Liver (tissue), 9 donors: ENCODE measurements around the gene SMPD2. TPM values are rescaled to one million over a fixed set of nuclear protein-coding genes. Genes with fewer than 3 reads are reported as not detected.

Experiments used
- DNase-seq: peaks from one replicate; pipeline ENCODE4 v3.0.0-alpha.2; 2017; ENCODE audit warnings: low spot score
- H3K27ac ChIP-seq, 2 donors: one replicate each; pipeline ENCODE4 v1.7.0; 2013; ENCODE audit warnings: inconsistent platforms in 2 of 2, low read length in 2 of 2, control low read depth in 1 of 2, low read depth in 1 of 2, mild to moderate bottlenecking in 1 of 2
- H3K27me3 ChIP-seq, 4 donors: one replicate each; pipeline versions ENCODE4 v1.6.1 to v1.7.0; 2013; ENCODE audit warnings: low read length in 3 of 4, inconsistent platforms in 1 of 4, mild to moderate bottlenecking in 1 of 4, moderate library complexity in 1 of 4; ENCODE audit not compliant: control insufficient read depth in 4 of 4, insufficient read depth in 4 of 4
- H3K36me3 ChIP-seq, 4 donors: one replicate each; pipeline versions ENCODE4 v1.6.1 to v1.7.0; 2013; ENCODE audit warnings: low read length in 3 of 4, mild to moderate bottlenecking in 3 of 4, low read depth in 1 of 4, moderate library complexity in 1 of 4; ENCODE audit not compliant: control insufficient read depth in 4 of 4, insufficient read depth in 3 of 4
- H3K4me1 ChIP-seq, 4 donors: one replicate each; pipeline versions ENCODE4 v1.6.1 to v1.7.0; 2013; ENCODE audit warnings: low read length in 3 of 4, mild to moderate bottlenecking in 3 of 4, moderate library complexity in 1 of 4; ENCODE audit not compliant: control insufficient read depth in 4 of 4, insufficient read depth in 4 of 4
- H3K4me3 ChIP-seq, 3 donors: one replicate each; pipeline versions ENCODE4 v1.6.1 to v1.7.0; 2013; ENCODE audit warnings: low read length in 3 of 3, control low read depth in 1 of 3, low read depth in 1 of 3, mild to moderate bottlenecking in 1 of 3
- H3K9ac ChIP-seq, 2 donors: one replicate each; pipeline ENCODE4 v1.7.0; 2013; ENCODE audit warnings: low read length in 2 of 2, mild to moderate bottlenecking in 2 of 2, moderate library complexity in 2 of 2, control low read depth in 1 of 2, low read depth in 1 of 2
- H3K9me3 ChIP-seq, 4 donors: one replicate each; pipeline versions ENCODE4 v1.6.1 to v1.7.0; 2013; ENCODE audit warnings: low read length in 3 of 4; ENCODE audit not compliant: control insufficient read depth in 4 of 4
- EGR1 ChIP-seq, 2 donors: IDR thresholded peaks; 2 replicates each; pipeline ENCODE4 v1.6.1; 2016 to 2018; ENCODE audit warnings: antibody characterized with exemption in 2 of 2, low read depth in 2 of 2
- FOXA1 ChIP-seq: IDR thresholded peaks from 2 replicates; pipeline ENCODE4 v1.6.1; 2016; ENCODE audit warnings: antibody characterized with exemption
- FOXA2 ChIP-seq: IDR thresholded peaks from 2 replicates; pipeline ENCODE4 v1.6.1; 2016; ENCODE audit warnings: antibody characterized with exemption
- HNF4A ChIP-seq, 2 donors: conservative IDR thresholded peaks; 2 replicates each; pipeline ENCODE4 v1.6.1; 2016; ENCODE audit warnings: antibody characterized with exemption in 2 of 2, mild to moderate bottlenecking in 2 of 2
- HNF4G ChIP-seq: IDR thresholded peaks from 2 replicates; pipeline ENCODE4 v1.6.1; 2016; ENCODE audit warnings: antibody characterized with exemption
- NR2F2 ChIP-seq: IDR thresholded peaks from 2 replicates; pipeline ENCODE4 v1.6.1; 2016; ENCODE audit warnings: antibody characterized with exemption
- RAD21 ChIP-seq, 2 donors: IDR thresholded peaks; 2 replicates each; pipeline ENCODE4 v1.6.1; 2016; ENCODE audit warnings: antibody characterized with exemption in 2 of 2, mild to moderate bottlenecking in 2 of 2
- RXRA ChIP-seq, 2 donors: IDR thresholded peaks; 2 replicates each; pipeline ENCODE4 v1.6.1; 2017 to 2018; ENCODE audit warnings: antibody characterized with exemption in 2 of 2, mild to moderate bottlenecking in 1 of 2
- SP1 ChIP-seq: IDR thresholded peaks from 2 replicates; pipeline ENCODE4 v1.6.1; 2018; ENCODE audit warnings: antibody characterized with exemption, mild to moderate bottlenecking
- TAF1 ChIP-seq: conservative IDR thresholded peaks from 2 replicates; pipeline ENCODE4 v1.6.1; 2016; ENCODE audit warnings: antibody characterized with exemption, mild to moderate bottlenecking
- YY1 ChIP-seq: IDR thresholded peaks from 2 replicates; pipeline ENCODE4 v1.6.1; 2016; ENCODE audit warnings: antibody characterized with exemption, mild to moderate bottlenecking
- WGBS: extraction: QIAGEN DNeasy Blood & Tissue Kit; methylation state at CpG from one replicate; pipeline ENCODE4 v1.1.7; 2013; 5-methylcytosine and 5-hydroxymethylcytosine counted together
- polyA plus RNA-seq, 2 donors: library from polyadenylated mRNA; stranded (reverse) in 1 of 2; unstranded in 1 of 2; fragments of 200-250 nt in 1 of 2; fragments of >200 nt in 1 of 2; fragmentation: Nextera tagmentation in 1 of 2; extraction: Ambion mirVana in 1 of 2; gene quantifications; one replicate each; pipeline versions ENCODE4 v1.2.1 to v1.2.3, GENCODE V29; 2013 to 2015
- total RNA-seq, 2 donors: library from RNA; depleted of rRNA; stranded (reverse); fragments of >200 nt; gene quantifications; one replicate each; pipeline ENCODE4 v1.2.3, GENCODE V29; 2014
- TF ChIP-seq, protein P1 (sequence below): IDR thresholded peaks from 2 replicates; pipeline ENCODE4 v1.6.1; 2016; ENCODE audit warnings: antibody characterized with exemption
- TF ChIP-seq, protein P2 (sequence below): IDR thresholded peaks from 2 replicates; pipeline ENCODE4 v1.6.1; 2016; ENCODE audit warnings: antibody characterized with exemption, mild to moderate bottlenecking
- TF ChIP-seq, protein P3 (sequence below): IDR thresholded peaks from 2 replicates; pipeline ENCODE4 v1.6.1; 2016; ENCODE audit warnings: antibody characterized with exemption
- TF ChIP-seq, protein P4 (sequence below): fragments of 150-350 bp; IDR thresholded peaks from 2 replicates; pipeline ENCODE4 v1.5.1; 2017; ENCODE audit warnings: improper control_type of control experiment, low read depth, low read length; ENCODE audit not compliant: missing input control
- TF ChIP-seq, protein P5 (sequence below): IDR thresholded peaks from 2 replicates; pipeline ENCODE4 v1.6.1; 2016; ENCODE audit warnings: antibody characterized with exemption
- donor health status: healthy.
- donor health status: healthy.
- donor health status: healthy.
- donor health status: healthy.
- donor health status: healthy.

SMPD2 gene
- total and polyA plus RNA-seq, 4 donors, result 3.3 to 5.1 (median 4.2) TPM

DNA sequence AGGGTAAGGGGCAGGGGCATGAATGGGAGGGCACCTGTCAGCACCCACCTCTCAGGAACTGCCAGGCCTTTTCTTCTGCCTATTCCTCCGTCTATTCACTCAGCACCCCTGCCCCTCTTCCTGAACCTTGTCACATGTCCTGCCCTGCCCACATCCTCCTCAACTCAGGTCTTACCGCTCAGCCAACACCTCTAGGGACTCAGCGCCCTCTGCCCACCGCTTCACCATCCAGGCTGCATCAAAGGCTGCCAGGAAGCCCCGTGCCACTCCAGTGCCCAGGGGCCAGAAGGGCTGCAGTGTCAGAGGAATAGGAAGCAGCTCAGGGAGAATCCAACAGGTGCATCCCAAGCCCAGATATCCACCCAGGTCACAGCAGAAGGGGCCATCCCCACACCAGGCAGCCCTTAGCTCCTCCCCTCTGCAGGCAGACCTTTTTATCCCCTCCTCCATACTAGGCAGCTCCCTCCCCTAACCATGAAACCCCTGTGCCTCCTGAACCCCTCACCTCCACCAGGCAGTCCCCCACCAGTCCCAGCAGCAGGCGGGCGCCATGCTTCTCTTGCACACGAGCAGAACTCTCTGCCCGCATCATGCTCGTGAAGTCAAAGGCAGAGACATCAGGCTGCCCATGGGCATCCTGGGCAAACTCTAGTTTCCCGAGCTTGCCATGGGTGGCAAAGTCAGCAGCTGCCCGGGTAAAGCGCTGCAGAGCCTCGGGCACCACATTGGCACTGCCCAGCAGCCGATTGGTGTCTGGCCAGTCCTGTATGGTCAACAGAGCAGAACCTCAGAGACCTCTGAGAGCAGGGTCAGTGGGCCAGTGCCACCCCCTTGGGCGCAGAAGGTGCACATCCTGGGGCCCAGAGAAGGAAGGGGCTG lies 9.5 kb downstream of the SMPD2 start:
- H3K27me3 ChIP-seq, result no peaks in the 10 kb centered on the region
- no peaks in the 10 kb centered on the region for H3K9me3 ChIP-seq
- 85% methylated on average over 16 of the region's 16 CpGs for WGBS
- H3K4me1 ChIP-seq, result peaks cover 0 to 1% (median under 1%) of the 10 kb centered on the region in 4 donors
- DNase-seq, result no peak
- no peak overlapping the region for H3K27ac ChIP-seq
- H3K4me3 ChIP-seq, result no peak overlapping the region
- TF ChIP-seq, protein P1, sequence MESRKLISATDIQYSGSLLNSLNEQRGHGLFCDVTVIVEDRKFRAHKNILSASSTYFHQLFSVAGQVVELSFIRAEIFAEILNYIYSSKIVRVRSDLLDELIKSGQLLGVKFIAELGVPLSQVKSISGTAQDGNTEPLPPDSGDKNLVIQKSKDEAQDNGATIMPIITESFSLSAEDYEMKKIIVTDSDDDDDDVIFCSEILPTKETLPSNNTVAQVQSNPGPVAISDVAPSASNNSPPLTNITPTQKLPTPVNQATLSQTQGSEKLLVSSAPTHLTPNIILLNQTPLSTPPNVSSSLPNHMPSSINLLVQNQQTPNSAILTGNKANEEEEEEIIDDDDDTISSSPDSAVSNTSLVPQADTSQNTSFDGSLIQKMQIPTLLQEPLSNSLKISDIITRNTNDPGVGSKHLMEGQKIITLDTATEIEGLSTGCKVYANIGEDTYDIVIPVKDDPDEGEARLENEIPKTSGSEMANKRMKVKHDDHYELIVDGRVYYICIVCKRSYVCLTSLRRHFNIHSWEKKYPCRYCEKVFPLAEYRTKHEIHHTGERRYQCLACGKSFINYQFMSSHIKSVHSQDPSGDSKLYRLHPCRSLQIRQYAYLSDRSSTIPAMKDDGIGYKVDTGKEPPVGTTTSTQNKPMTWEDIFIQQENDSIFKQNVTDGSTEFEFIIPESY, result no peak
- no peak for TF ChIP-seq EGR1 (IDR thresholded peaks at IDR 0.05; ENCODE audit: low read depth in 2 of 2)
- no peak for TF ChIP-seq HNF4A (conservative IDR thresholded peaks at IDR 0.05)
- TF ChIP-seq, protein P2, sequence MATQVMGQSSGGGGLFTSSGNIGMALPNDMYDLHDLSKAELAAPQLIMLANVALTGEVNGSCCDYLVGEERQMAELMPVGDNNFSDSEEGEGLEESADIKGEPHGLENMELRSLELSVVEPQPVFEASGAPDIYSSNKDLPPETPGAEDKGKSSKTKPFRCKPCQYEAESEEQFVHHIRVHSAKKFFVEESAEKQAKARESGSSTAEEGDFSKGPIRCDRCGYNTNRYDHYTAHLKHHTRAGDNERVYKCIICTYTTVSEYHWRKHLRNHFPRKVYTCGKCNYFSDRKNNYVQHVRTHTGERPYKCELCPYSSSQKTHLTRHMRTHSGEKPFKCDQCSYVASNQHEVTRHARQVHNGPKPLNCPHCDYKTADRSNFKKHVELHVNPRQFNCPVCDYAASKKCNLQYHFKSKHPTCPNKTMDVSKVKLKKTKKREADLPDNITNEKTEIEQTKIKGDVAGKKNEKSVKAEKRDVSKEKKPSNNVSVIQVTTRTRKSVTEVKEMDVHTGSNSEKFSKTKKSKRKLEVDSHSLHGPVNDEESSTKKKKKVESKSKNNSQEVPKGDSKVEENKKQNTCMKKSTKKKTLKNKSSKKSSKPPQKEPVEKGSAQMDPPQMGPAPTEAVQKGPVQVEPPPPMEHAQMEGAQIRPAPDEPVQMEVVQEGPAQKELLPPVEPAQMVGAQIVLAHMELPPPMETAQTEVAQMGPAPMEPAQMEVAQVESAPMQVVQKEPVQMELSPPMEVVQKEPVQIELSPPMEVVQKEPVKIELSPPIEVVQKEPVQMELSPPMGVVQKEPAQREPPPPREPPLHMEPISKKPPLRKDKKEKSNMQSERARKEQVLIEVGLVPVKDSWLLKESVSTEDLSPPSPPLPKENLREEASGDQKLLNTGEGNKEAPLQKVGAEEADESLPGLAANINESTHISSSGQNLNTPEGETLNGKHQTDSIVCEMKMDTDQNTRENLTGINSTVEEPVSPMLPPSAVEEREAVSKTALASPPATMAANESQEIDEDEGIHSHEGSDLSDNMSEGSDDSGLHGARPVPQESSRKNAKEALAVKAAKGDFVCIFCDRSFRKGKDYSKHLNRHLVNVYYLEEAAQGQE, result no peak
- TF ChIP-seq, protein P3, sequence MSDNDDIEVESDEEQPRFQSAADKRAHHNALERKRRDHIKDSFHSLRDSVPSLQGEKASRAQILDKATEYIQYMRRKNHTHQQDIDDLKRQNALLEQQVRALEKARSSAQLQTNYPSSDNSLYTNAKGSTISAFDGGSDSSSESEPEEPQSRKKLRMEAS, result no peak
- TF ChIP-seq, protein P4, sequence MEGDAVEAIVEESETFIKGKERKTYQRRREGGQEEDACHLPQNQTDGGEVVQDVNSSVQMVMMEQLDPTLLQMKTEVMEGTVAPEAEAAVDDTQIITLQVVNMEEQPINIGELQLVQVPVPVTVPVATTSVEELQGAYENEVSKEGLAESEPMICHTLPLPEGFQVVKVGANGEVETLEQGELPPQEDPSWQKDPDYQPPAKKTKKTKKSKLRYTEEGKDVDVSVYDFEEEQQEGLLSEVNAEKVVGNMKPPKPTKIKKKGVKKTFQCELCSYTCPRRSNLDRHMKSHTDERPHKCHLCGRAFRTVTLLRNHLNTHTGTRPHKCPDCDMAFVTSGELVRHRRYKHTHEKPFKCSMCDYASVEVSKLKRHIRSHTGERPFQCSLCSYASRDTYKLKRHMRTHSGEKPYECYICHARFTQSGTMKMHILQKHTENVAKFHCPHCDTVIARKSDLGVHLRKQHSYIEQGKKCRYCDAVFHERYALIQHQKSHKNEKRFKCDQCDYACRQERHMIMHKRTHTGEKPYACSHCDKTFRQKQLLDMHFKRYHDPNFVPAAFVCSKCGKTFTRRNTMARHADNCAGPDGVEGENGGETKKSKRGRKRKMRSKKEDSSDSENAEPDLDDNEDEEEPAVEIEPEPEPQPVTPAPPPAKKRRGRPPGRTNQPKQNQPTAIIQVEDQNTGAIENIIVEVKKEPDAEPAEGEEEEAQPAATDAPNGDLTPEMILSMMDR, result no peak
- TF ChIP-seq HNF4G, result no peak
- no peak for TF ChIP-seq RXRA (IDR thresholded peaks at IDR 0.05)
- TF ChIP-seq YY1, result no peak
- no peak for TF ChIP-seq FOXA1
- no peak overlapping the region for H3K9ac ChIP-seq
- H3K36me3 ChIP-seq, result peaks cover 0 to 3% (median under 1%) of the 10 kb centered on the region in 4 donors

DNA sequence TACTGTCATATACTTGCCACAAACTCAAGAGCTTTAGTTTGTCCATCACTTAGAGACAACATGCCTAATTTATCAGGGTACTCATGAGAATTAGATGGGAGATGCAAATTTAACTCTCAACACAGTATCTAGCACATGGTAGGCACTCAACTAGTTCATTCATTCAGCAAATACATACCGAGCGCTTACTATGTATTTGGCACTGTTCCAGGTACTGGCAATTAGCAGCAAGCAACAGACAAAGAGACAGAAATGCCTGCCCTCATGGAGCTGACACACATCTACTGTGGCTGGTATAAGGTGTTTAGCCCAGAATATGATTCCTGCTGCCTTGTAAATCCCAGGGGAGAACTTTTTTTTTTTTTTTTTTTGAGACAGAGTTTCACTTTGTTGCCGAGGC lies 10.3 kb downstream of the SMPD2 start:
- no peak overlapping the region for H3K4me3 ChIP-seq
- DNase-seq, result no peak
- no peak overlapping the region for H3K9ac ChIP-seq
- no peaks in the 10 kb centered on the region for H3K27me3 ChIP-seq
- peaks cover 3 to 7% (median 5%) of the 10 kb centered on the region in 4 donors for H3K4me1 ChIP-seq
- H3K27ac ChIP-seq, result no peak overlapping the region
- H3K36me3 ChIP-seq, result no peaks in the 10 kb centered on the region
- H3K9me3 ChIP-seq, result no peaks in the 10 kb centered on the region
- WGBS, result 77% methylated on average over 3 of the region's 3 CpGs
- no peak for TF ChIP-seq SP1
- no peak for TF ChIP-seq RXRA (IDR thresholded peaks at IDR 0.05)
- TF ChIP-seq RAD21 (IDR thresholded peaks at IDR 0.05), result no peak
- TF ChIP-seq NR2F2, result no peak
- no peak for TF ChIP-seq HNF4G
- no peak for TF ChIP-seq FOXA2
- TF ChIP-seq, protein P2, result no peak
- TF ChIP-seq TAF1, result no peak
- TF ChIP-seq, protein P4, result no peak
- TF ChIP-seq HNF4A (conservative IDR thresholded peaks at IDR 0.05), result no peak
- TF ChIP-seq, protein P5, sequence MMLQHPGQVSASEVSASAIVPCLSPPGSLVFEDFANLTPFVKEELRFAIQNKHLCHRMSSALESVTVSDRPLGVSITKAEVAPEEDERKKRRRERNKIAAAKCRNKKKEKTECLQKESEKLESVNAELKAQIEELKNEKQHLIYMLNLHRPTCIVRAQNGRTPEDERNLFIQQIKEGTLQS, result no peak
- TF ChIP-seq, protein P3, result no peak
